Measurements from ENCODE around the gene SHLD1. TPM values are rescaled to one million over a fixed set of nuclear protein-coding genes. Genes with fewer than 3 reads are reported as not detected.

SHLD1 gene
- total RNA-seq, 8 experiments from 2014 or later = 6.4 to 10.4 (median 8.7) TPM

Other genes with a start within 250 kb of the SHLD1 start
- gene GPCPD1, start 139.4 kb upstream of the SHLD1 start, total RNA-seq = 10 to 100 TPM; 25.3 to 57.3 (median 49.3) TPM
- gene CHGB, start 161.1 kb downstream of the SHLD1 start, total RNA-seq = 10 to 100 TPM in 5 of 8 experiments, under 1 TPM in 3; 0.31 to 71.6 (median 53.7) TPM
- gene TRMT6, start 200.1 kb downstream of the SHLD1 start, total RNA-seq = 10 to 100 TPM; 11.1 to 25.4 (median 18.6) TPM
- gene MCM8, start 200.3 kb downstream of the SHLD1 start, total RNA-seq = 10 to 100 TPM in 3 of 8 experiments, 1 to 10 TPM in 5; 3.4 to 20.2 (median 5.2) TPM

Data from motor neuron (in vitro differentiated cells).